Mesothelial cell of epicardium (in vitro differentiated cells): ENCODE results near the gene ARHGAP18. TPM values are rescaled to one million over a fixed set of nuclear protein-coding genes. Genes with fewer than 3 reads are reported as not detected.

ENCODE experiments used
- DNase-seq, 2 experiments: peaks; one replicate each; pipeline ENCODE4 v3.0.0; 2021; ENCODE audit warnings: low spot score in 2 of 2; ENCODE audit not compliant: unreplicated experiment in 2 of 2
- H3K27ac Mint-ChIP-seq: 2 replicates; pipeline ENCODE4 v1.8.0; 2021; ENCODE audit warnings: mixed read lengths
- H3K27me3 Mint-ChIP-seq: 2 replicates; pipeline ENCODE4 v1.8.0; 2021; ENCODE audit warnings: low read depth, mixed read lengths
- H3K36me3 Mint-ChIP-seq: 2 replicates; pipeline ENCODE4 v1.8.0; 2021; ENCODE audit warnings: mixed read lengths
- H3K4me1 Mint-ChIP-seq: 2 replicates; pipeline ENCODE4 v1.8.0; 2021; ENCODE audit warnings: mixed read lengths
- H3K4me3 Mint-ChIP-seq: 2 replicates; pipeline ENCODE4 v1.8.0; 2021; ENCODE audit warnings: mild to moderate bottlenecking, moderate library complexity, mixed read lengths
- H3K9me3 Mint-ChIP-seq: 2 replicates; pipeline ENCODE4 v1.8.0; 2021; ENCODE audit warnings: mixed read lengths
- total RNA-seq: library from RNA; stranded (reverse); gene quantifications from 3 replicates; pipeline ENCODE4 v1.2.1, GENCODE V29; 2021
- TF ChIP-seq, protein P1 (sequence below): fragments of 200-600 bp; sonication (generic); IDR thresholded peaks from one replicate; pipeline ENCODE4 v1.5.0; 2021; ENCODE audit warnings: antibody characterized with exemption; ENCODE audit not compliant: unreplicated experiment

Gene ARHGAP18
- total RNA-seq, 1 donor from 2014 or later, result 10.5 TPM

GRCh38 chr6:129592516-129593232 lies 117.3 kb downstream of the ARHGAP18 start:
- Mint-ChIP-seq H3K4me3 (no peak overlapping the region), H3K4me1 (no peaks in the 10 kb centered on the region), H3K36me3 (peaks cover 23% of the 10 kb centered on the region), H3K9me3 (peaks cover 2% of the 10 kb centered on the region), H3K27me3 (no peaks in the 10 kb centered on the region), H3K27ac (no peak overlapping the region)
- TF ChIP-seq, protein P1, sequence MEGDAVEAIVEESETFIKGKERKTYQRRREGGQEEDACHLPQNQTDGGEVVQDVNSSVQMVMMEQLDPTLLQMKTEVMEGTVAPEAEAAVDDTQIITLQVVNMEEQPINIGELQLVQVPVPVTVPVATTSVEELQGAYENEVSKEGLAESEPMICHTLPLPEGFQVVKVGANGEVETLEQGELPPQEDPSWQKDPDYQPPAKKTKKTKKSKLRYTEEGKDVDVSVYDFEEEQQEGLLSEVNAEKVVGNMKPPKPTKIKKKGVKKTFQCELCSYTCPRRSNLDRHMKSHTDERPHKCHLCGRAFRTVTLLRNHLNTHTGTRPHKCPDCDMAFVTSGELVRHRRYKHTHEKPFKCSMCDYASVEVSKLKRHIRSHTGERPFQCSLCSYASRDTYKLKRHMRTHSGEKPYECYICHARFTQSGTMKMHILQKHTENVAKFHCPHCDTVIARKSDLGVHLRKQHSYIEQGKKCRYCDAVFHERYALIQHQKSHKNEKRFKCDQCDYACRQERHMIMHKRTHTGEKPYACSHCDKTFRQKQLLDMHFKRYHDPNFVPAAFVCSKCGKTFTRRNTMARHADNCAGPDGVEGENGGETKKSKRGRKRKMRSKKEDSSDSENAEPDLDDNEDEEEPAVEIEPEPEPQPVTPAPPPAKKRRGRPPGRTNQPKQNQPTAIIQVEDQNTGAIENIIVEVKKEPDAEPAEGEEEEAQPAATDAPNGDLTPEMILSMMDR, result no peak
- no peak for DNase-seq

GRCh38 chr6:129590408-129591022 lies 119.5 kb downstream of the ARHGAP18 start:
- H3K4me1 Mint-ChIP-seq, result no peaks in the 10 kb centered on the region
- peaks cover 4% of the 10 kb centered on the region for H3K9me3 Mint-ChIP-seq
- H3K4me3 Mint-ChIP-seq, result no peak overlapping the region
- H3K27ac Mint-ChIP-seq, result no peak overlapping the region
- no peaks in the 10 kb centered on the region for H3K27me3 Mint-ChIP-seq
- no peak for DNase-seq
- TF ChIP-seq, protein P1, result no peak
- peaks cover 26% of the 10 kb centered on the region for H3K36me3 Mint-ChIP-seq

DNA sequence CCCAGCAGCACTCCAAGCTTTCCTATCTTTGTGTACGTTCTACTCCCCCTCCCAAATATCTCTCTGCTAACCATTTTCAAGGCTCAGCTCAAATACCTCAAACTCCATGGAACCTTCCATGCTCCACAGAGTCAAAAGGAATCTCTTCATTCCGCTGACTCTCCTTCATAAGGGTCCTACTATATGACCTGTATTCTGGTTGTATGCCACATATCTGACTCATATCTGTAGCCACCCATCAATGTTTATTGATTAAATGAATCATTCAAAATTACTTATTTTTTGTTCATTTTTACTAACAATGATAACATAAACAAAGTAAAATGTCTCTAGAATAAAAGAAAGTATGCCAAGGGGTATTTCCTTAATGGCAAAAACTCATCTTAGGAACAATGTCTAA lies 123.2 kb downstream of the ARHGAP18 start:
- TF ChIP-seq, protein P1, result no peak
- Mint-ChIP-seq H3K27ac (no peak overlapping the region), H3K4me1 (no peaks in the 10 kb centered on the region), H3K27me3 (no peaks in the 10 kb centered on the region), H3K4me3 (no peak overlapping the region), H3K9me3 (peaks cover 4% of the 10 kb centered on the region), H3K36me3 (peaks cover 19% of the 10 kb centered on the region)
- no peak for DNase-seq

DNA sequence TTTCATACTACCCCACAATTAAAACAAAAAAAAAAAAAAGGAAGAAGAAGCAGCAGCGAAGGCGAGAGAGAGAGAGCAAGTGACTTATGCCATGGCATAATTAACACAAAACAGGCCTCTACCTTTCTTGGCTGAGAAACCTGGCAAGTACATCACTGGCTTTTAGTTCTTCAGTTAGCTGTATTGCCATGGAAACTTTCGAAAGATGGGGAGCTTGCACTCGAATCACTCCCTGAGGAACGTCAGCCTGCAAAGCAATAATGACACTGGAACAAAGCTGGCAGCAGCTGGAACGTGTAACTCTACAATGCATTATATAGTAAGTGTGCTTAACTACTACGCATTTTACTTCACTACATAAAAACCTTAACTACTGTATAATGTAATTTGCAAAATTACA lies 126.1 kb downstream of the ARHGAP18 start:
- Mint-ChIP-seq H3K27me3 (no peaks in the 10 kb centered on the region), H3K36me3 (peaks cover 9% of the 10 kb centered on the region), H3K27ac (no peak overlapping the region), H3K4me1 (no peaks in the 10 kb centered on the region), H3K9me3 (peaks cover 4% of the 10 kb centered on the region), H3K4me3 (no peak overlapping the region)
- DNase-seq, result no peak
- TF ChIP-seq, protein P1, result no peak

GRCh38 chr6:129578315-129578714 lies 131.7 kb downstream of the ARHGAP18 start:
- Mint-ChIP-seq H3K4me1 (peaks cover 9% of the 10 kb centered on the region), H3K27ac (no peak overlapping the region), H3K9me3 (peaks cover 6% of the 10 kb centered on the region), H3K27me3 (no peaks in the 10 kb centered on the region), H3K4me3 (no peak overlapping the region), H3K36me3 (peaks cover 8% of the 10 kb centered on the region)
- no peak for DNase-seq
- TF ChIP-seq, protein P1, result no peak
